WTC11 (cell line): Measurements from ENCODE around the gene NEDD4L.

Source experiments
- AFF4 ChIP-seq: sonication (generic); formaldehyde crosslinking; IDR thresholded peaks from 2 replicates; pipeline ENCODE4 v1.8.1; 2023; ENCODE audit warnings: mild to moderate bottlenecking, missing genetic modification reagents, borderline replicate concordance
- CBFB ChIP-seq: sonication (generic); formaldehyde crosslinking; IDR thresholded peaks from 2 replicates; pipeline ENCODE4 v1.8.1; 2022; ENCODE audit warnings: mild to moderate bottlenecking, low read depth, missing genetic modification reagents
- CREB1 ChIP-seq: sonication (generic); formaldehyde crosslinking; IDR thresholded peaks from 2 replicates; pipeline ENCODE4 v1.8.0; 2023; ENCODE audit warnings: mild to moderate bottlenecking, missing genetic modification reagents
- CREM ChIP-seq: sonication (generic); formaldehyde crosslinking; IDR thresholded peaks from 2 replicates; pipeline ENCODE4 v1.8.1; 2022; ENCODE audit warnings: mild to moderate bottlenecking, missing genetic modification reagents, moderate library complexity
- ESRRA ChIP-seq: sonication (generic); formaldehyde crosslinking; IDR thresholded peaks from 2 replicates; pipeline ENCODE4 v1.8.1; 2022; ENCODE audit warnings: mild to moderate bottlenecking, missing genetic modification reagents, borderline replicate concordance
- ETV6 ChIP-seq: sonication (generic); formaldehyde crosslinking; IDR thresholded peaks from 2 replicates; pipeline ENCODE4 v1.8.1; 2022; ENCODE audit warnings: mild to moderate bottlenecking, missing genetic modification reagents
- FOXJ3 ChIP-seq: sonication (generic); formaldehyde crosslinking; IDR thresholded peaks from 2 replicates; pipeline ENCODE4 v1.9.0; 2021; ENCODE audit warnings: missing genetic modification reagents, mild to moderate bottlenecking, borderline replicate concordance
- FOXP4 ChIP-seq: sonication (generic); formaldehyde crosslinking; IDR thresholded peaks from 2 replicates; pipeline ENCODE4 v1.8.0; 2022; ENCODE audit warnings: mild to moderate bottlenecking, missing genetic modification reagents
- NR2C2 ChIP-seq: sonication (generic); formaldehyde crosslinking; IDR thresholded peaks from 2 replicates; pipeline ENCODE4 v1.8.0; 2022; ENCODE audit warnings: mild to moderate bottlenecking, missing genetic modification reagents
- TEAD4 ChIP-seq: sonication (generic); formaldehyde crosslinking; IDR thresholded peaks from 2 replicates; pipeline ENCODE4 v1.8.0; 2022; ENCODE audit warnings: mild to moderate bottlenecking, missing genetic modification reagents
- ZBTB21 ChIP-seq: sonication (generic); formaldehyde crosslinking; IDR thresholded peaks from 2 replicates; pipeline ENCODE4 v1.8.1; 2023; ENCODE audit warnings: mild to moderate bottlenecking, missing genetic modification reagents, borderline replicate concordance
- TF ChIP-seq, protein P1 (sequence below): fragments of 200-600 bp; IDR thresholded peaks from 2 replicates; pipeline ENCODE4 v1.8.0; 2022; ENCODE audit warnings: antibody characterized with exemption
- TF ChIP-seq, protein P2 (sequence below): sonication (generic); formaldehyde crosslinking; conservative IDR thresholded peaks from 2 replicates; pipeline ENCODE4 v1.8.1; 2023; ENCODE audit warnings: mild to moderate bottlenecking, low read depth, missing genetic modification reagents, moderate library complexity

DNA sequence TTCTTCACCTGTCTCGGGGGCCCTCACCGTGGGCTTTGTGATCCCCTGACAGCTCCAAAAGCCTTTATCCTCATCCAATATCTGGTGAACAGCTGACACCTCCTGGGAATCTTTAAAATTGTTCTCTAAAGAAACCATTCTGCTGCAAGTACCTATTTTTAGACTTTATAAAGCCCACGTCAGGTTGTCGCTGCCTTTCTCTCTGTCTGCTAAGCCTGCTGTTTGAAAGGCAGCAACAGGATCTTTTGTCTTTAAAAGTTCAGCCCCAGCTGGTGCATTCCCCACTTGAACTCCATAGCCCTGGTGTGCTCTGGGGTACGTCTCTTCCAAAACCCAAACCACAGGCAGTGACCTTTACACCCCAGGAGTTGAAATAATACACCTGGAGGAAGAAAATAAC is 145.0 kb downstream of the NEDD4L start:
- TF ChIP-seq, protein P1, sequence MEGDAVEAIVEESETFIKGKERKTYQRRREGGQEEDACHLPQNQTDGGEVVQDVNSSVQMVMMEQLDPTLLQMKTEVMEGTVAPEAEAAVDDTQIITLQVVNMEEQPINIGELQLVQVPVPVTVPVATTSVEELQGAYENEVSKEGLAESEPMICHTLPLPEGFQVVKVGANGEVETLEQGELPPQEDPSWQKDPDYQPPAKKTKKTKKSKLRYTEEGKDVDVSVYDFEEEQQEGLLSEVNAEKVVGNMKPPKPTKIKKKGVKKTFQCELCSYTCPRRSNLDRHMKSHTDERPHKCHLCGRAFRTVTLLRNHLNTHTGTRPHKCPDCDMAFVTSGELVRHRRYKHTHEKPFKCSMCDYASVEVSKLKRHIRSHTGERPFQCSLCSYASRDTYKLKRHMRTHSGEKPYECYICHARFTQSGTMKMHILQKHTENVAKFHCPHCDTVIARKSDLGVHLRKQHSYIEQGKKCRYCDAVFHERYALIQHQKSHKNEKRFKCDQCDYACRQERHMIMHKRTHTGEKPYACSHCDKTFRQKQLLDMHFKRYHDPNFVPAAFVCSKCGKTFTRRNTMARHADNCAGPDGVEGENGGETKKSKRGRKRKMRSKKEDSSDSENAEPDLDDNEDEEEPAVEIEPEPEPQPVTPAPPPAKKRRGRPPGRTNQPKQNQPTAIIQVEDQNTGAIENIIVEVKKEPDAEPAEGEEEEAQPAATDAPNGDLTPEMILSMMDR, result no peak
- TF ChIP-seq CREM (CRISPR knock-in tag), result no peak
- TF ChIP-seq ZBTB21, result no peak
- no peak for TF ChIP-seq FOXJ3 (CRISPR knock-in tag)
- no peak for TF ChIP-seq CBFB (CRISPR knock-in tag)
- no peak for TF ChIP-seq CREB1 (CRISPR knock-in tag)
- TF ChIP-seq NR2C2 (CRISPR knock-in tag), result no peak
- TF ChIP-seq ETV6 (CRISPR knock-in tag), result no peak
- no peak for TF ChIP-seq AFF4 (CRISPR knock-in tag)
- no peak for TF ChIP-seq ESRRA
- no peak for TF ChIP-seq TEAD4
- TF ChIP-seq, protein P2, sequence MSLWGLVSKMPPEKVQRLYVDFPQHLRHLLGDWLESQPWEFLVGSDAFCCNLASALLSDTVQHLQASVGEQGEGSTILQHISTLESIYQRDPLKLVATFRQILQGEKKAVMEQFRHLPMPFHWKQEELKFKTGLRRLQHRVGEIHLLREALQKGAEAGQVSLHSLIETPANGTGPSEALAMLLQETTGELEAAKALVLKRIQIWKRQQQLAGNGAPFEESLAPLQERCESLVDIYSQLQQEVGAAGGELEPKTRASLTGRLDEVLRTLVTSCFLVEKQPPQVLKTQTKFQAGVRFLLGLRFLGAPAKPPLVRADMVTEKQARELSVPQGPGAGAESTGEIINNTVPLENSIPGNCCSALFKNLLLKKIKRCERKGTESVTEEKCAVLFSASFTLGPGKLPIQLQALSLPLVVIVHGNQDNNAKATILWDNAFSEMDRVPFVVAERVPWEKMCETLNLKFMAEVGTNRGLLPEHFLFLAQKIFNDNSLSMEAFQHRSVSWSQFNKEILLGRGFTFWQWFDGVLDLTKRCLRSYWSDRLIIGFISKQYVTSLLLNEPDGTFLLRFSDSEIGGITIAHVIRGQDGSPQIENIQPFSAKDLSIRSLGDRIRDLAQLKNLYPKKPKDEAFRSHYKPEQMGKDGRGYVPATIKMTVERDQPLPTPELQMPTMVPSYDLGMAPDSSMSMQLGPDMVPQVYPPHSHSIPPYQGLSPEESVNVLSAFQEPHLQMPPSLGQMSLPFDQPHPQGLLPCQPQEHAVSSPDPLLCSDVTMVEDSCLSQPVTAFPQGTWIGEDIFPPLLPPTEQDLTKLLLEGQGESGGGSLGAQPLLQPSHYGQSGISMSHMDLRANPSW (CRISPR knock-in tag), result no peak
- TF ChIP-seq FOXP4 (CRISPR knock-in tag), result no peak
